ENCODE measurements around the gene MGP. TPM values are rescaled to one million over a fixed set of nuclear protein-coding genes. Genes with fewer than 3 reads are reported as not detected.

The MGP gene
- total and polyA plus RNA-seq, 2 experiments from 2014 or later = 117 to 561 TPM

- WGBS (ENCODE audit: low lambda C conversion rate, missing lambda C conversion rate) = 92% methylated on average over 2 of the region's 2 CpGs
Observed at GRCh38 chr12:14921218-14921617, 35.6 kb upstream of the MGP start.

GRCh38 chr12:14920475-14921126 is 34.9 kb upstream of the MGP start:
- Histone ChIP-seq H3K79me2 (no peaks in the 10 kb centered on the region), H3K27me3 (no peaks in the 10 kb centered on the region), H3K9me2 (replicated peaks; ENCODE audit: insufficient read depth) (no peaks in the 10 kb centered on the region), H3K4me3 (no peak overlapping the region), H3K36me3 (replicated peaks; ENCODE audit: insufficient read depth, low read depth) (no peaks in the 10 kb centered on the region), H4K20me1 (ENCODE audit: insufficient read depth, poor library complexity, severe bottlenecking) (no peaks in the 10 kb centered on the region), H3K27ac (no peak overlapping the region), H3K9me3 (ENCODE audit: low read depth) (no peaks in the 10 kb centered on the region), H2AFZ (no peak overlapping the region), H3K4me2 (no peak overlapping the region), H3K4me1 (ENCODE audit: insufficient read depth) (no peaks in the 10 kb centered on the region)
- DNase-seq (ENCODE audit: low spot score) = no peak
- TF ChIP-seq EZH2phosphoT487 (IDR thresholded peaks at IDR 0.05; ENCODE audit: low read depth, severe bottlenecking, unreplicated experiment) (no peak), EZH2 (IDR thresholded peaks at IDR 0.05; ENCODE audit: borderline replicate concordance) (no peak)
- WGBS (ENCODE audit: low lambda C conversion rate, missing lambda C conversion rate) = 80% methylated on average over 7 of the region's 7 CpGs

More at GRCh38 chr12:14921218-14921617, 35.6 kb upstream of the MGP start:
- no peaks in the 10 kb centered on the region for H4K20me1 ChIP-seq (ENCODE audit: insufficient read depth, poor library complexity, severe bottlenecking)
- H3K79me2 ChIP-seq = no peaks in the 10 kb centered on the region
- no peaks in the 10 kb centered on the region for H3K4me1 ChIP-seq (ENCODE audit: insufficient read depth)
- no peaks in the 10 kb centered on the region for H3K9me2 ChIP-seq (replicated peaks; ENCODE audit: insufficient read depth)
- no peak overlapping the region for H3K27ac ChIP-seq
- H3K27me3 ChIP-seq = no peaks in the 10 kb centered on the region
- no peak overlapping the region for H3K4me2 ChIP-seq
- no peak for DNase-seq (ENCODE audit: low spot score)
- no peaks in the 10 kb centered on the region for H3K9me3 ChIP-seq (ENCODE audit: low read depth)
- H3K4me3 ChIP-seq = no peak overlapping the region
- H2AFZ ChIP-seq = no peak overlapping the region
- no peak for TF ChIP-seq CTCF (IDR thresholded peaks at IDR 0.05; ENCODE audit: poor library complexity)
- no peak for TF ChIP-seq EZH2phosphoT487 (IDR thresholded peaks at IDR 0.05; ENCODE audit: low read depth, severe bottlenecking, unreplicated experiment)
- TF ChIP-seq EZH2 (IDR thresholded peaks at IDR 0.05; ENCODE audit: borderline replicate concordance) = no peak
- H3K36me3 ChIP-seq (replicated peaks; ENCODE audit: insufficient read depth, low read depth) = no peaks in the 10 kb centered on the region

GRCh38 chr12:14919455-14919854 is 33.8 kb upstream of the MGP start:
- no peak for TF ChIP-seq CTCF (IDR thresholded peaks at IDR 0.05; ENCODE audit: poor library complexity)
- no peak for TF ChIP-seq EZH2 (IDR thresholded peaks at IDR 0.05; ENCODE audit: borderline replicate concordance)
- TF ChIP-seq EZH2phosphoT487 (IDR thresholded peaks at IDR 0.05; ENCODE audit: low read depth, severe bottlenecking, unreplicated experiment) = no peak
- Histone ChIP-seq H3K9me3 (ENCODE audit: low read depth) (no peaks in the 10 kb centered on the region), H3K4me1 (ENCODE audit: insufficient read depth) (no peaks in the 10 kb centered on the region), H4K20me1 (ENCODE audit: insufficient read depth, poor library complexity, severe bottlenecking) (no peaks in the 10 kb centered on the region), H3K4me2 (no peak overlapping the region), H3K4me3 (no peak overlapping the region), H2AFZ (no peak overlapping the region), H3K9me2 (replicated peaks; ENCODE audit: insufficient read depth) (no peaks in the 10 kb centered on the region), H3K27me3 (no peaks in the 10 kb centered on the region), H3K79me2 (no peaks in the 10 kb centered on the region), H3K27ac (no peak overlapping the region), H3K36me3 (replicated peaks; ENCODE audit: insufficient read depth, low read depth) (no peaks in the 10 kb centered on the region)
- DNase-seq (ENCODE audit: low spot score) = no peak

- Histone ChIP-seq H3K27ac (no peak overlapping the region), H3K36me3 (replicated peaks; ENCODE audit: insufficient read depth, low read depth) (no peaks in the 10 kb centered on the region)
Observed at GRCh38 chr12:14915736-14916135, 30.1 kb upstream of the MGP start.

More at GRCh38 chr12:14915736-14916135, 30.1 kb upstream of the MGP start:
- H4K20me1 ChIP-seq (ENCODE audit: insufficient read depth, poor library complexity, severe bottlenecking) = no peaks in the 10 kb centered on the region
- H3K79me2 ChIP-seq = no peaks in the 10 kb centered on the region
- H3K9me3 ChIP-seq (ENCODE audit: low read depth) = no peaks in the 10 kb centered on the region
- 77% methylated on average over 2 of the region's 2 CpGs for WGBS (ENCODE audit: low lambda C conversion rate, missing lambda C conversion rate)
- H3K9me2 ChIP-seq (replicated peaks; ENCODE audit: insufficient read depth) = no peaks in the 10 kb centered on the region
- no peak for DNase-seq (ENCODE audit: low spot score)
- no peaks in the 10 kb centered on the region for H3K27me3 ChIP-seq
- H3K4me2 ChIP-seq = no peak overlapping the region
- TF ChIP-seq CTCF (IDR thresholded peaks at IDR 0.05; ENCODE audit: poor library complexity) = no peak
- no peak for TF ChIP-seq EZH2 (IDR thresholded peaks at IDR 0.05; ENCODE audit: borderline replicate concordance)
- no peak for TF ChIP-seq EZH2phosphoT487 (IDR thresholded peaks at IDR 0.05; ENCODE audit: low read depth, severe bottlenecking, unreplicated experiment)
- H2AFZ ChIP-seq = no peak overlapping the region
- H3K4me3 ChIP-seq = no peak overlapping the region
- H3K4me1 ChIP-seq (ENCODE audit: insufficient read depth) = peaks cover 6% of the 10 kb centered on the region

Data from hepatocyte (in vitro differentiated cells).